ENCODE measurements around the gene NEURL1.

The NEURL1 gene

DNA sequence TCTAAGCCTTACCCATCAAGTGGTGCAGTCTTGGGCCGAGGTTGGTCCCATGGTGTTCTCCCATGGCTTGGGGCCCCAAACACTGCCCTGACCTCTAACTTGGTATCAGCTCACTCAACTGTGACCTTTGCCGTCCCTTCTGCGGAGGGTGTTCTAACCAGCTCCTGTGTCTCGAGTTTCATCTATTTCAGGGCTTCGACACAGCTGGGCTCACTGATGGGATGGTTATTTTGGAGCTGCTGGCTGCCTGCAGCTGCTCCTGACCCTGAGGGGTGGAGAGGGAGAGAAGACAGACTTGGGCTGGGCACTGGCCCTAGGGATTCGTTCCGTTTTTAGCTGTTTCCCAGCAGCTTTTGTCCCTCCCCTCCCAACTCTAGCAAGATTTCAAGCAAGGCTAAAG lies 86.9 kb downstream of the NEURL1 start:
- no peak for FAIRE-seq
- no peak for DNase-seq (ENCODE audit: insufficient read length, low spot score)

DNA sequence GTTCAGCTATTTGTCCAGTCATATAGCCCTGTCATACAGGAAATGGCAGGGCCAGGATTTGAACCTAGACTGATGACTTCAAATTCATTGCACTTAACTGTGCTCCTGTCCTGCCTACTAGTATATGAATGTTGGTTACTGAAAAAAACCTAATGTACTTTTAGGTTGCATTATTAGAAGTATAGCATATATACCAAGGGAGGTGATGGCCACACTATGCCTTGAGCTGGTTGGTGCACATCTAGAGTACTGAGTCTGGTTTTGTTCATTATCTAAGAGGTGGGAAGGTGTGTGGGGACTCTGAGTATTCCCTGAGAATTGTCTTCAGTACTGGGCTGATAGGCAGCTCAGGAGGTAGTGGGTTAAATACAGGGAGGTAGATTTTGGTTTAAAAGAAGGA lies 88.0 kb downstream of the NEURL1 start:
- no peak for FAIRE-seq
- DNase-seq (ENCODE audit: insufficient read length, low spot score) = no peak

DNA sequence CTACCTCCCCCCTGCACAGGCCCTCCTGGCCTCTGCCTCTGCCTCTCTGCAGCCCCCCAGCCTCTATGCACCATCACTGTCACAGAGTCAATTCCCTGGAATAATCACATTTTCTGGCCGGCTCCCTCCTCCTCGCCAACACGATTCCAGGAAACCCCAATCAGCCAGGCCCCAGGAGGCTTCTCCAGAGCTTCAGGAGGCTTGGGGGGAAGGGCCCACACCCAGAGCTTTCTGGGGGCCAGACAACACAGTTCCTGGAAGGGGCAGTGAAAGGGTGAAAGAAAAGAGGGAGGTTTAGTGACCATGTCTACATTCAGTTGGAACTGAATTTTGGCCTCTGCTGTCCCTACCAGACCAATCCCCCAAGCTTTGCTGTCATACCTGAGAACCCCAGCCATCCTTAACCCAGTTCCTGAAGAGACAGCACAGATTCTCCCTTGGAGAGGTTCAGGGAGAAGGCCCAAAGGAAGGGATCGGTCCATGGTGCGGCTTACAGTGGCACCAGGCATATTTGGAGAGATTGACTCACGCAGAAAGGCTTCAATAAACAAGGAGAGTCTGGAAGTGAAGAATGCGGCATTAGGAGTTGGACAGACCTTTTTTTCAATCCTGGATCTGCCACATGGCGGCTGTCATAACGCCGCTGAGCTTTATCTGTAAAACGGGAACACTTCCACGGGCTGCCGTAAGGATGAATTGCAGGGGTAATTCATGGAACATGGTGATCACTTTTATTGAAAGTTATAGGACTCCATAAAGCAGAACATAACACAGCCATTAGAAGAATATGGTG lies 89.0 kb downstream of the NEURL1 start:
- FAIRE-seq (no peak), DNase-seq (ENCODE audit: insufficient read length, low spot score) (no peak)

DNA sequence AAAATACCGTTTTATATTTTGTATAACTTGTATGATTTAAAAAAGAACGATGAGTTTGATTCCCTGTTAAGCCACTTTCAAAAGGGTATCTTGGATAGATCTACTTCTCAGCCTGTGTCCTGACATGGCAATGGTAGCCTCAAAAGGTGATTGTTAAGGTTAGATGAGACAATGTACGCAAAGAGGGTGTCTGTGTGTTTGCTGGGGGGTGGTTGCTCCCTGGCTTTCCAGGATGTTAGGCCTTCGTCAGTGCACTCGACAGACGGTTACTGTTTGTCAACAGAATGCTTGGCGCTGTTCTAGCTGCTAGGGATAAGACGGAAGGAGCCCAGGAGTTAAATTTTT lies 90.3 kb downstream of the NEURL1 start:
- DNase-seq (ENCODE audit: insufficient read length, low spot score) = no peak
- FAIRE-seq = peak; percentile 33

DNA sequence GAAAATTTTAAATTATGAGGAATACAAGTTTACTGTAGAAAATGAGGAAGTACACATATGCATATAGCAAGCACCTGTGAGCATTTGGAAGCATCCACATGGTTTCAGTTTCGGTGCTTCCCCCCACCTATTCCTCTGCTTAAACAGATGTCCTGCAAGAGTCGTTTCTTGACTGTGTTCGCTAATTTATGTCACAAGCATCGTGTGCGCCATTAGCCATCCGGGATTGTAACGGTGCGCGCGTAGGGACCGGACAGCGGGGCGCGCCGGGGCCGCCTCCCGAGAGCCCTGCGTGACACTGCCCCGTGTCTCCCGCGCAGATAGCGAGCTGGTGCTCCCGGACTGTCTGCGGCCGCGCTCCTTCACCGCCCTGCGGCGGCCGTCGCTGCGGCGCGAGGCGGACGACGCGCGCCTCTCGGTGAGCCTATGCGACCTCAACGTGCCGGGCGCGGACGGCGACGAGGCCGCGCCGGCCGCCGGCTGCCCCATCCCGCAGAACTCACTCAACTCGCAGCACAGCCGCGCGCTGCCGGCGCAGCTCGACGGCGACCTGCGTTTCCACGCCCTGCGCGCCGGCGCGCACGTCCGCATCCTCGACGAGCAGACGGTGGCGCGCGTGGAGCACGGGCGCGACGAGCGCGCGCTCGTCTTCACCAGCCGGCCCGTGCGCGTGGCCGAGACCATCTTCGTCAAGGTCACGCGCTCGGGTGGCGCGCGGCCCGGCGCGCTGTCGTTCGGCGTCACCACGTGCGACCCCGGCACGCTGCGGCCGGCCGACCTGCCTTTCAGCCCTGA lies 90.9 kb downstream of the NEURL1 start:
- DNase-seq (ENCODE audit: insufficient read length, low spot score) = peak; percentile 43

DNA sequence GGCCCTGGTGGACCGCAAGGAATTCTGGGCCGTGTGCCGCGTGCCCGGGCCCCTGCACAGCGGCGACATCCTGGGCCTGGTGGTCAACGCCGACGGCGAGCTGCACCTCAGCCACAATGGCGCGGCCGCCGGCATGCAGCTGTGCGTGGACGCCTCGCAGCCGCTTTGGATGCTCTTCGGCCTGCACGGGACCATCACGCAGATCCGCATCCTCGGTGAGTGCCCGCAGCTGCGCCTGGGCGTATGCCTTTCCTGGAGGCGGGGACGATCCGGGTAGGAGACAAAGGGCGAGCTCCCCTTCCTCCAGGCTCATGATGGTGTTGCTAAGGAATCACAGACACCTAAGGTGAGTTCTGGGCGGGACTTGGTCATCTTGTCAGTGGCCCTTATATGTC lies 91.5 kb downstream of the NEURL1 start:
- FAIRE-seq (no peak), DNase-seq (ENCODE audit: insufficient read length, low spot score) (no peak)

More for the DNA sequence above, 90.9 kb downstream of the NEURL1 start:
- FAIRE-seq = no peak

DNA sequence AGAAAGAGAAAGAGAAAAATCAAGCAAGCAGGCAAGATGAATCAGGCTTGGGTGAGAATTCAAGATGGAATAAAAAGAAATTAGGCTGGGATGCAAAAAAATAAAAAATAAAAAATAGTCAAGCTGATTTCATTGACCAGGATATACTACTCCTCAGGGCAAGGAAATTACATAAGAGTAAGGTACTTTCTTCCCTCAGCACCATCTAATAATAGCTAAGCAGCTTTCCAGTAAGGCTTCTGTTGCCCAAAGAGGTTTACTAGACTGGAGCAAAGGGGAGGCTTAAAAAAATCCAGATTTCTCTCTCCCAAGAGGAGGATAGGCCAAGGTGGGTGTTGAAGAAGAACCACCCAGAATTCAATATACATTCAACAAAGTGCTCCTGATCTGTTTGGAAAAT lies 93.6 kb downstream of the NEURL1 start:
- DNase-seq (ENCODE audit: insufficient read length, low spot score) = no peak
- FAIRE-seq = no peak

DNA sequence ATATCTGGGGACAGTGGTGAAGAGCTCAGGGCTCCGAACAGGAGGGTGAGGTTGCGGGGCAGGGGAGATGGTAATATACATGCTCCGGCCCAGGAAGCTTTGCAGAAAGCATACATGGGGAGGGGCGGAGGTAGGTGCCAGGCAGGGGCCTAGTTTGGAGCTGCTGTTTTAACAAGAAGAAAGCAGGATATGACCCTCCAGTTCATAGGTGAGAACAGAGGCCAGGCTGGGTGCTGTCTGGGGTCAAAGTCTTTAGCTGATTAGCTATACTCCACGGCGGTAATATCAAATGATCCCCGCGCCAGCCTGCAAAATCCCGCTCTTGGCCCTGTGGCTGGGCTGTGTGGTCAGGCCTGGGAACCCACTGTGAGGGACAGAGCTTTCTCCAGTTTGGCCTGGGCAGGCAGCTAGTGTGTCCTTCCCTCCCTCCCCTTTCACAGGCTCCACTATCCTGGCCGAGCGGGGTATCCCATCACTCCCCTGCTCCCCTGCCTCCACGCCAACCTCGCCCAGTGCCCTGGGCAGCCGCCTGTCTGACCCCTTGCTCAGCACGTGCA lies 95.6 kb downstream of the NEURL1 start:
- FAIRE-seq = no peak
- DNase-seq (ENCODE audit: insufficient read length, low spot score) = no peak

DNA sequence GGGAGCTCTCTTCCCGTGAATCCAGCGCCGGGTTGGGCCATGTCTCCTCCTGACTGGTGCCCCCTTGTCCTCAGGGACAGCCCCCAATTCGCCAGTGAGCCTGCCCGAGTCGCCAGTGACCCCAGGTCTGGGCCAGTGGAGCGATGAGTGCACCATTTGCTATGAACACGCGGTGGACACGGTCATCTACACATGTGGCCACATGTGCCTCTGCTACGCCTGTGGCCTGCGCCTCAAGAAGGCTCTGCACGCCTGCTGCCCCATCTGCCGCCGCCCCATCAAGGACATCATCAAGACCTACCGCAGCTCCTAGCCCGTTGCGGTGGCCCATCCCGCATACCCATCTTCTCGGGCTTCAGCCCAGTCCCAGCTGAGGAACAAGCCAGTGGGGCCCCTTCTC lies 96.6 kb downstream of the NEURL1 start:
- no peak for FAIRE-seq
- no peak for DNase-seq (ENCODE audit: insufficient read length, low spot score)

- FAIRE-seq = no peak
- DNase-seq (ENCODE audit: insufficient read length, low spot score) = no peak
Measured at GRCh38 chr10:103590744-103591291, 97.3 kb downstream of the NEURL1 start.

DNA sequence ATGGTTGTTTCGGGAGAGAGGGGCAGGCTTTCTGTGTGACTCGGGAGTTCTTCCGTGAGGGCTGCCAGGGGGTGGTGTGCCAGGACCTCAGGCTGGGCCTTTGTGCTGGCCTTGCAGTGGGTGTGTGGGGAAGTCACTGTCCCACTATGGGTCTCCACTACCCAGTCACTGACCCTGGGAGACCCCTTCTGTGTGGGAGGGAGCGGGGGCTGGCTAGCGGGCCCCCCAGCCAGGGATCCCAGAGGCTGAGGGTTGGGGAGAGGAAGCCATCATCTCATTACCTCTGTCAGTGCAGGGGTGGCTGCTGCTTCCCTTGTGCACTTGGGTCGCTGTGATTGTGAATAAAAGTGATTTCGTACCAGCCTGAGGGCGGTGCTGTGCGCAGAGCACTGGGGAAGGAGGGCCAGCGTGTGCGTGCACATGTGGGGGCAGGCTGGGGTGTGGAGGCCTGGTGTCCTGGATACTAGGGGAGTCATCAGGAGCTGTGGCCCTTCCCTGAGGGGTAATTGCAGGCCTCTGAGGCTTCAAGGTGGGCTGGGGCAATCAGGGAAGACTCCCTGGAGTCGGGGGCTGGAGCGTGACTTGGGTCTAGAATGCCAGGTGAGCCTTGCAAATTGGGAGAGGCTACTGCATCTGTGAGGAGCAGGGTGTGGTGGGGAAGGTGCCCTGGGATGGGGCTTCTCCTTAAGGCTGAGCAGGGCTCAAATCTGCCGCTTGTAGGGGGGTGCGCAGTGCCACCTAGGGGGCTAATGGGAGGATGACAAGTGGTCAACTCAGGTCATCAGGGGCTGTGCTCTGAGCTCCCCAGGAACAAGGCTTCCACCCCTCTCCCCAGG lies 98.9 kb downstream of the NEURL1 start:
- peak; percentile 91 for DNase-seq (ENCODE audit: insufficient read length, low spot score)

GRCh38 chr10:103593022-103593570 lies 99.6 kb downstream of the NEURL1 start:
- FAIRE-seq = no peak
- no peak for DNase-seq (ENCODE audit: insufficient read length, low spot score)

More for the DNA sequence above, 98.9 kb downstream of the NEURL1 start:
- FAIRE-seq = no peak

GRCh38 chr10:103595933-103596726 lies 102.6 kb downstream of the NEURL1 start:
- DNase-seq (ENCODE audit: insufficient read length, low spot score) (no peak), FAIRE-seq (no peak)

- DNase-seq (ENCODE audit: insufficient read length, low spot score) = no peak
- no peak for FAIRE-seq
Measured at GRCh38 chr10:103597003-103597402, 103.5 kb downstream of the NEURL1 start.

DNA sequence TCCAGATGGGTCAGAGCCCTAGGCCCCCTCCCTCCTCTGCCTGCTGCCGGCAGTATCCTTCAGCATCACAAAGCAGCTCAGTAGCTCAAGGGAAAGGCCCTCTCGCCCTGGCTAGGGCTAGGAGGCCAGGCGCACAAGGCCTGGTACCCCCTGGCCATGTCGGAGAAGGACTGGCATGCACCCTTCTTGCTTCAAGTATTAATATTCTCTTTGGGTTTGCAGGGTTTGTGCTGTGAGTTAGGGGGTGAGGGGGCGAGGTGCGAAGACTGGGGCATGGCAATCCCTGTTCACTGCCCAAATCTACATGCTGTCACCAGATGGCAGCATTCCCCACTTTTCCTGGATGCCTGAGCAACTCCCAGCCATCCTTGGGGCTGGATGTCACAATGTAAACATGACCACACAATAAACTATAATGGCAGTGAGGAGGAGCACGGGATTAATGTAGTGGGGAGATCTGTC lies 105.2 kb downstream of the NEURL1 start:
- DNase-seq (ENCODE audit: insufficient read length, low spot score) (peak; percentile 54), FAIRE-seq (no peak)

- FAIRE-seq = no peak
- no peak for DNase-seq (ENCODE audit: insufficient read length, low spot score)
Measured at GRCh38 chr10:103599211-103599610, 105.7 kb downstream of the NEURL1 start.

DNA sequence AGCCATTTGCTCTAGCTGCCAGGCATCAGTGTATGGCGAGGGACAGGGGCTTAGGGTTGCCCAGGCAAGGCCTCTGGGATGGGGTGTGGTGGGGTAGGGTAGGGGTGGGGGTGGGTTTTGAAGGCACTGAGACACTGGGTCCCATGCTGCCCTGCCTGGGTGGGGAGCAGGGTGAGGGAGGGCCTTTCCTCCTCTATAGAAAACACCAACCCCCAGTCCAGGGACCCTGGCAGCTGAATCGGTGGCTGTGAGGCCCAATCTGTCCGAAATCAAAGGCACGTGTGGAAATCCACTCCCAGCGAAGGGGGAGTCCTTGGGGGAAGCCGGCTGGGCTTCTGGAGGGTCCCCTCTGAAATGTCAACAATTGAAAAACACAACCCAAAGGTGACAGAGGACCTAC lies 106.4 kb downstream of the NEURL1 start:
- FAIRE-seq (no peak), DNase-seq (ENCODE audit: insufficient read length, low spot score) (no peak)

DNA sequence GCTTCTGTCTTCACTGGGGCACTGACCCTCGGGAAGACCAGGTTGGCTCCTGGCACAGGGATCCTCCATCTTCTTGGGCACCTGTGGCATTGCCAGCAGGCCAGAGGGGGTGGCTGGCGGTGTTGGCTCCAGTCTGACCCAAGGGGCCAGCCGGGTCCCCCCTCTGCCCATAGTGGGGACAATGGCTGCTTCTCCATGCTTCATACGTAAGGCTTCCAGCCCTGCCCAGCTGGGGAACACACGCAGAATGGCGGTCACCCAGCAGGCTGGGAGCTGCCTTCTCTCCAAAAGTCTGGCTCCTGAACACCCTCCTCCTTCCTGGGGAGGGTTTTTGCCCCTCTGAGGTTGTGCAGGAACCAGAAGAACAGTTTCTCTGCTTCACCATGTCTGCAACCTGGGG lies 106.8 kb downstream of the NEURL1 start:
- DNase-seq (ENCODE audit: insufficient read length, low spot score) = no peak
- FAIRE-seq = no peak

GRCh38 chr10:103600956-103601569 lies 107.6 kb downstream of the NEURL1 start:
- FAIRE-seq = no peak
- DNase-seq (ENCODE audit: insufficient read length, low spot score) = no peak

All from GM19239 (cell line).